ENCODE results near the gene RARB.

Gene RARB

DNA sequence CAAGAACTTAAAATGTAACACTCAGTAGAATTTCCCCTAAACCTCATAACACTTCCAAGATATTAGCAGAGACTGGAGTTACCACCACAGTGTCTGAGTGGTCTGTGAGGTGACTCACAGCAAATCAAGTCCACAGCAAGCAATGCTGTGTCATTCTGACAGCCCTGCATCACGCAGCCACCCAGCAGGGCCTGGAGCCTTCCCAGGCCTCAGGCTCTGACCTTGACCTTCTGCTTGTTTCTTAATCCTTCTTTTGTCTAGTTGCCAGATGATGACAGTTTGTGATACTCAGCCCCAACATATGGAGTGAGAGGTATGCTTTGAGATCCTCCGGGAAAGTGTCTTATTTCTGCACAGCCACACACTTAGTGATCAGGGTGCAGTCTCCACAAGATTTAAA lies 154.2 kb downstream of the RARB start:
- DNase-seq: no peak

DNA sequence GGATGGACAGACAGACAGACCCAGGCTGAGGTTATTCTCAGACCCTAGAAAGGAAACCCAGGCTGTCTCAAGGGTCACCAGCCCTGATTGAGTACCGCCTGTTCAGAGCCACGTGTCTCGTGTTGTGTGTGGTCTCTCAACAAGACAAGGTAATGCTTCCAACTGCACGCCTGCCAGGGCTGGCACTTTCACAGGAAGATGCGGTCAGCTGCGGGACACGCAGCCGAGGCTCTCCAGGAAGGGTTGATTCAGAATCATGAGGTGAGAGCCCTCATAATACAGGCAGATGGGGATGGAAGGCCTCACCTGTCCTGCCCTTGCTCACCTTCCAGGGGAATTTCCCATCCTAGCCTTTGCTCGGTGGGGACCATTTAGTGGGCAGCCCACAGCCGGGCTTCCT lies 155.3 kb downstream of the RARB start:
- no peak for DNase-seq

DNA sequence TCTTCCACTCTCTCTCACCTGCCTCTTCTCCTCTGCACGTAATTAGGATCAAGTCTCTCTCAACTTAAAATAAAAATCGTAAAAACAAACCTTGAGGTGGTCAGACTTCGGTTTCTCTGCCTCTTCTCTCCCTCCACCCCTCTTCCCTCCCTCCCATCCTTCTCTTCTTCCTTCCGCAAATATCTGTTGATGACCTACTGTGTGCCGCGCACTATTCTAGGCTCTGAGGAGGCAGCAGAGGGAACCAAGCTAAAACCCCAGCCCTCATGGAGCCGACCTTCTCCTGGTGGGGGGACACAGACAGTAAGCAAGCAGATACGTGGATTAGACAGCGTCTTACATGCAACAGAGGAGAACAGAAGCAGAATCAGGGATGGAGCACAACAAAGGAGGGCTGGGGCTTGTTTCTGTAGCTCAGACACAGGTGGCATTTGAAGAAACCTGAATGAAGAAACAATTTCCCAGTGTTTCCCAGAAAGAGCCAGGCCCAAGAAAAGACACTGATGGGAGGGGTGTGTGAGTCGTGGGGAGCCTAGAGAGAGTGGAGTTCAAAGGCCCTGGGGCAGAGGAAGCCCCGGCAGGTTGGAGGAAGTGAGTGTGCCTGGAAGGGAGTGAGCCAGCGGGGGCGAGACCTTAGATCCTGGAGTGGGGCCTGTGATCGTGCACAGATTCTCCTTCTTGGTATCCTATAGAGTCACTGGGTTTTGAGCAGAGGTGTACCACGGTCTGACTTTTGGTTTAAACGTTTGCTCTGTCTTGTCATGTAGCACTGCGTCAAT lies 156.1 kb downstream of the RARB start:
- DNase-seq: no peak

DNA sequence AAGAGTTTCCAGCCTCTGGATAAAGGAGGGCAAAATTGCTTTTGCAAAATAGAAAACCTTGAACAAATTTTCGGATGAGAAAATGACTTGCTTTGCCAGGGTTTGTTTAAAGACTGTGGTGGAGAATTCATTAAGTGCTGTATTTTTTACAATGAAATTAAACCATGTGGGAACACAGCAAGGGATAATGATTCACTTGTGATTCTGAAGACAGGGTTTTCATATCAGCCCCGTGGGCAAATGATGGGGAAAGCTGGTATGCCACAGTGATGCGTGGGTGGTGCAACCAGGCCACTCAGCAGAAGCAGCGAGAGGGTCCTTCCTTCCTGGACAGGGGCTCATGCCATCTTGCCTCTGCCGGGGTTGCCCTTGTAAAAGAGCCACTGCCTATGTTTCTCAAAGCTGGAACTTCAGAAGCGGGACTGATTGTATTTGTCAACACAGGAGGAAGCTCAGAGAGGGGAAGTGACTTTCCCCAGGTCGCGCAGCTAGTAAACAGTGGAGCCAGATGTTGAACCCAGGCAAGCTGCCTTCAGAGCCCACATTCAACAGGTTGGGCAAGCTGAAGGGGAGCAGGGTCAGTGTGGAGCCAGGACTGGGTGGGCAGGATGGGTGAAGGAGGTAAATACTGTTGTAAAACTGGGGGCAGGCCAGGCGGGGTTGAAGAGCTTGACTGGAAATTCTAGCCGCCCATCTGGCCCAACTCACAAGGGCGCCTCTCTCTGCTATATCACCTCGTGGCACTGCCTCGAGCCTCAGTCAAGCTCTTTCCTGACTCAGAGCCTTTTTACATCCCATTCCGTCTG lies 157.5 kb downstream of the RARB start:
- DNase-seq: no peak

DNA sequence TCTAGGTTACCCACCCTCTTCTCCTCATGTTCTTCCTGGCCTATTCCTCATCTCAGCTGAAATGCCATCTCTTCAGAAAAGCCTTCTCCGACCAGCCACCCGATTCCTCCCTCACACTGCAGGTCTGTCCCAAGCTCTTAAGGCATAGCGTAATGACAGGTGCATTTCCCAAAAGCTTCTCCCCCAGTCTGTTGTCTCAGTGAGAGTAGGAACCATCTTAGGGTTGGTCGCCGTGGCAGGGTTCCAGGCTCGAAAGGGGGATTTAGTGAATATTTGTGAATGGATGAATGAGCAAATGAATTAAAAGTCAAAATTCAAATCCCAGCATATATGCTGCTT lies 158.1 kb downstream of the RARB start:
- no peak for DNase-seq

DNA sequence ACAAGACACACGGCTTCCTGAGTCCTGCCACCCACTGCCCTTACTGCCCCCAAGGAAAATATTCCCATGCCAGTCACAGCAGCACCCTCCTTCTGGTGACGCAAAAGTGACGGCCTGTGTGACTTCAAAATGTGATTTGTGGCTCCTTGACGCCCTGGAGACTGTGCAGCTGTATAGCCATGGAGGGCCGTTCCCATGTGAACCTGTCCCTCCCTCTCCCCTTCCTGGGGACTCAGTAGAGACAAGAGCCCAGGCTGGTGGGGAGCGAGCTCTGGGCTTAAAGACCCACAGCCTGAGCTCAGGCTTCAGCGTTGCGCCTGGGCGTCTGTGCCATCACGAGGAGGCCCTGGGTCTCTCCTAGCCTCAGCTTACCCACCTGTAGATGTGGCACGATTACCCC lies 158.5 kb downstream of the RARB start:
- DNase-seq: peak in 1 of 2 experiments; percentile 6

DNA sequence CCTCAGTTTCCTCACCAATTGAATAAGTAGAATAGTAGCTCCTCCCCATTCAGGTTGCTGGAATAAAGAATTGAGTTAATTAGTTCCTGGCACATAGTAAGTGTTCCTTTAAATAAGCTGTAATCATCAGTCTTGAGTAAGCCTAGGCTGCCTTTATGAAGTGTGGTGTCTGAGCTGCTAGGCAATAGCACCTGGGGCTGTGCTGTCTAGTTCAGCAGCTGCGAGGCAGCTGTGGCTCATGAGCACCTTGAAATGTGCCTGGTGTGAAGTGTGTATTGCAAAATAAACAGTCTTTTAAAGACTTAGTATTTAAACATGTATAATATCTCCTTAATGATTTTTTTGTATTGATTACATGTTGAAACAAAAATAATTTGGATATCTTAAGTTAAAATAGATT lies 159.0 kb downstream of the RARB start:
- peak in 1 of 2 experiments; percentile 28 for DNase-seq

DNA sequence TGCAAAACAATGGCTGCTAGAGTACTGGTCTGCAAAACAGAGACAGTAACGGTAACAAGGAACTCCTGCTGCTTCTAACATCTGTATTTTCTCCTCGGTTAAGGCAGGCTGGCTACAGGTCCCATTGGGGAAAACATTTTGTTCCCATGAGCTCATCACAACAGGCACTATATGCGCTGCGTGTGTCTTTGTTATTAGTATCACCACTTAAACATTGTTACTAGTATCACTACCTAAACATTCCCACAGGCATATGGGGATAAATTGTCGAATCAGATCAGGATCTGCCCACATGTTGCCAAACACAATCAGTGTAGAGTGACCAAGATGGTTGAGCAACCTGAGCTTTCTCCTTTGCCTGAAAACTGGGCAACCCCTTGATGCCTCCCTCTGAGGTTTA lies 159.5 kb downstream of the RARB start:
- DNase-seq: no peak

DNA sequence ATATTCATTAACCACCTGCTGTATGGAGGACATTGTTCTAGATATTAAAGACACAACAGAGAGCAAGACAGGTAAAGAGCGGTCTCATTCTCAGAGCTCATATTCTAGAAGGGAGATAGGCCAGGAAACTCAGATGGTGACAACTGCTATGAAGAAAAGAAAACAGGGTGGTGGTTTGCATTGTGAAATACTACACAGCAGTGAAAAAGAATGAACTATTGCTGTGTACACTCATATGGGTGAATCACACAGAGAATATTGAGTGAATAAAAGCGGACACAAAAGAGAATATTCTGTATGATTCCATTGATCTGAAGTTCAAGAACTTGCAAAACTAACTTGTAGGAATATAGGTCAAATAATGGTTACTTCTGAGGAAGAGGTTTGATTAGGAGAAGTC lies 159.9 kb downstream of the RARB start:
- no peak for DNase-seq

DNA sequence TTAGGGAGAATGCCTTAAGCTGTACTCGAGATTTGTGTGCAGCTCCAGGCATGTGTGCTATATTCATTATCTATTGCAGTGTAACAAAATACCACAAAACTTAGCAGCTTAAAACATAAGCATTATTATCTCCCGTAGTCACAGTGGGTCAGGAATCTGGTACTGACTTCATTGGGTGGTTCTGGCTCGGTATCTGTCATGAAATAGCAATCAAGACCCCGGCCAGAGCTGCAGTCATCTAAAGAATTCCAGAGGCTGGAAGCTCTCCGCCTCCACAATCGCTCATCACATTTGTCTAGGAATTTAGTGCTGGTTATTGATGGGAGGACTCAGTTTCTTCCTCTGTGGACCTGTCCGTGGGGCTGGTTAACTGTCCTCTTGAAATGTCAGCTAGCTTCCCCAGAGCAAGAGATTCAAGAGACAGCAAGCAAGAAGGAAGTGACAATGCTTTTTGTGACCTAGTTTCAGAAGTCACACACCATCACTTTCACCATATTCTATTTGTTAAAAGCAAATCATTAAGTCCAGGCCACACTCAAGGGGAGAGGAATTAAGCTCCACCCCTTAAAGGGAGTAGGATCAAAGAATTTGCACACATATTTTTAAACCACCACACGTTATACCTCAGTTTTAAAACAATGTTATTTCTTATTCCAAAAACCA lies 160.5 kb downstream of the RARB start:
- no peak for DNase-seq

DNA sequence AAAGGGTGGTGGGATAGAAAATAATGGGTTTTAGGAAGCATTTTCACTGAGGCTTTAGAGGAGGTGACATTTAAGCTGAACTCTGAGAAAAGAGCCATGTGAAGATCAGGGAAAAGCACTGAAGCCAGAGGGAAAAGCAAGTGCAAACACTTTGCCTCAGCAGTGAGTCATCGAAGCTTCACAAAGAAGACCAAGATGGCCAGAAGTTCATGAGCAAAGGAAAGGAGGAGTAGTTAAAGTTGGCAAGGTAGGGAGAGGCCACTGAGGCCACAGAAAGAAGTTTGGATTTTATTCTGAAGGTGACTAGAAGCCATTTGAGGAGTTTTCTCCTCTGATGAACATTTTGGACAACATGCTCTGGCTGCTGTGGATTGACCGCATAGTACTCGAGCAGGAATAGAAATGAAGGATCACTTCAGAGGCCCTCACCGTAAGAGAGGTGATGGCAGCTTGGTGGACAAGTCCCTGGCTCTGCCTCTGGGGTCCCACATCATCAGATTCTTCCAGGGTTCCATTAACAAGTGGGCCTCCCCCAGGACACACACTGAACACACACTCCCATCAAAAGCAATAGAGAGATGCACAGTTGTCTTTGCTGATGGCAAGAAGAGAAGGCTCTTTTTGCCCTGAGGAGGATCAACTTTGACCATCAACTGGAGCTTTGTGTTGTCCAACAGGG lies 161.2 kb downstream of the RARB start:
- no peak for DNase-seq

DNA sequence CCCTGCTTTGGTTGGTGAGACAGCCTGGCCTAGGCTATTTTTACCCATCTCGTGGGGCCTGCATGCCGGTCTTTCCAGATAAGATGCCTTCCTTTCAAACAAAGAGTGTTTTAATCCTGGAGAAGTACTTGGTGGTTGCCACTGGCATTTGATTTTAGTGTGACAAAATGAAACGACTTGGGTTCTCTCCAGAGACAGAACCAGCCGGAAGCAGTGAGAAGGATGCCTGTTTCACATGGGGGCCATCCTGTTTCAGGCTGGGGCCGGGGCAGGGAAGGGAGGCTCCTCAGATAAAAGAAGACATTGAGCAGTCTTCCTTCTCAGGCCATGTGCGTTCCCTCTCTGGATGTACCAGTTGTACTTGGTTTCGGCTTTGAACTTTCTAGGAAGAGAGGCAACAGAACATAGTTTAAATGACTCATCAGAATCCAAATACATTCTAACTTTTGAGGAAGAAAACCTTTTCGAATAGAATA lies 161.8 kb downstream of the RARB start:
- no peak for DNase-seq

DNA sequence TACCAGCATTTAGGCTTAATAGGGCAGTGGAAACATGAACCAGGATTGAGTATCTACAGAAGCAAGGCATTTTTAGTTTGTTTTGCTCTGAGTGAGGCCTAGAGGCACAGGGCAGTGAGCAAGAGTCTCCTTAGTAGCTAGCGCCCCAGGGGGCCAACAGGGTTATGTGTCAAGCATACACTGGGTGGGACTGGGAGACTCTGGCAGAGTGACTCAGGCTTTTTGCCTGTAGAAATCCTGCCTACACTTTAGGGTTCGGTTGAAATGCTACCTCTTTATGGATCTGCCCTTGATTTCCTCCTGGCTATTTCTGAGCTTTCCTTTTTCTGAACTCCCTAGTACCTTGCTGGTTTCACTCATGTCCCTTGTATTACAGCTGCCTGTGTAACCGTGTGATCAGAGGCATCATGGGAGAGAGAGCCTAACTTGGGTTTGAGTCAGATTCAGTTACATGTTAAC lies 164.5 kb downstream of the RARB start:
- peak in 1 of 2 experiments; percentile 13 for DNase-seq

DNA sequence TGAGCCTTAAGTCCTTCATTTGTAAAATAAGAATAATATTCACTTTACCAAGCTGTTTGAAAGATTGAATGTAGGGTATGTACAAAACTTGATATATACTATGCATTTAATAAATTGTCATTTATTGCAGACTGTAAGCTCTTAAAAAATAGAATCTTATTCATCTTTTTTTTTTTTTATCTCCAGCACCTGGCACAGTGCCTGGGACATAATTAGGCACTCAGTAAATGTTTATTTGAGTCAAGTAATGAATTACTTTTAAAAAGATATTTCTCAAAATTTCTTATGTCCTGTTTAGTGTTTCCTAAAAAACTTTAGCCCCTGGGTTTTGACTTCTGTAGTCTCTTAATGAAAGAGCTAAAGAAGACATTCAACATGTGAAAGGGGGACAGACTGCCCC lies 164.9 kb downstream of the RARB start:
- no peak for DNase-seq

DNA sequence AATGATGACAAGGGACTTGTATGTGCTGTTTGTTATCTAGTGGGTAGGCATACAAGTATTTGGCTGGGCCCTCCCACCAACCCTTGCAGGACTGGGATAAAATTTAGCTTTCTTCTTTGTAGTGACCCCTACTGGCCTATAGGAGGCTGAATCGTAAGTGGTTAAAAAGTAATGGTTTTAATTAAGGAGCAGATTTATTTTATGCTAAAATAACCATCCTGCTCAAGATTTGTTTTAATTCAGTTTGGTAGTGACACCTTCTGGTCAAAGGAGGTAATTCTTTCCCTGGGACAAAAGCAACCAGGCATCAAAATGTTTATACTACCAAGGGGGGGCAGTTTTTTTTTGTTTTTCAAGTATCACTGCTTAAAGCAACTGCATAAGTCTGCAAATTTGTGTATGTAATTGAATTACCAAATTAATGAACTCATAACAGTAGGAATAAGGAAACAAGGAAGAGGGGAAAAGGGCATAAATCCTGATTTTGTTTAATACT lies 166.0 kb downstream of the RARB start:
- peak; percentile 8 to 11 for DNase-seq

DNA sequence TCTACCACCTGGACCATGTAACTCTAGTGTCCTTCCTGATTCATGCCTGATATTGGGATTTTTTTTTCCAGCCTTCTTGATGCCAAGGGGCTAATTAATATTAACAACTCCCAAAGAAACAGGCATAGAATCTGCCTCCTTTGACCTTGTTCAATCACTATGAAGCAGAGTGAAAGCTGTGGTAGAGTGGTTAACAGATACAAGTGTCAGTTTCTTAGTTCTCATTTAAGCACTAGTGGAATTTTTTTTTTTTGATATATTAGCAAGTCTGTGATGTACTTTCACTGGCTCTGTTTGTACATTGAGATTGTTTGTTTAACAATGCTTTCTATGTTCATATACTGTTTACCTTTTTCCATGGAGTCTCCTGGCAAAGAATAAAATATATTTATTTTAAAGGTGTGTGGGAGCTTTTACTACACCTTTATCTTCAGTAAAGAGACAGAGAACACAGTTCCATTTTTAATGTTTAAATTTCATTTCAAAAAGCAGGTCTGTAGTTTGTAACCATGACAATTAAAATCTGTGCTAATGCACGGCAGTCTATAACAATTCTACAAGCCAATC lies 169.6 kb downstream of the RARB start:
- no peak for DNase-seq

DNA sequence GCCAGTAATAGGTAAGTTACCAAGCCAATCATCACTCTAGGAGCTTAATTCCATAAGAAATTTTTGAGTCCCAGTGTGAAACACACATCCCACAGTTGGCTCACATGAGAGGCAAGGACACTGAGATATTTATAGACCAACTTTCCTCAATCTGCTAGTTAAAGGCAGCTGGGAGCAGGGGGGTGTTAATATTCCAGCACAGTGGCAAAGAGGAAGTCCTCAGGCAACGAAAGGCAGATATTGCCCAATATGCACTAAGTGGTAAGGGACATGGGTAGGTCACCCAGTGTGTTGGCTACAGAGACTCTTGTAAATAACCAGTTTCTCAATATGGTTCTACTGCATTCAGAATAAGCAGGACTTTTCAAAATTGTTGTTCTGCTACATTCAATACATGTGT lies 175.6 kb downstream of the RARB start:
- DNase-seq: no peak

DNA sequence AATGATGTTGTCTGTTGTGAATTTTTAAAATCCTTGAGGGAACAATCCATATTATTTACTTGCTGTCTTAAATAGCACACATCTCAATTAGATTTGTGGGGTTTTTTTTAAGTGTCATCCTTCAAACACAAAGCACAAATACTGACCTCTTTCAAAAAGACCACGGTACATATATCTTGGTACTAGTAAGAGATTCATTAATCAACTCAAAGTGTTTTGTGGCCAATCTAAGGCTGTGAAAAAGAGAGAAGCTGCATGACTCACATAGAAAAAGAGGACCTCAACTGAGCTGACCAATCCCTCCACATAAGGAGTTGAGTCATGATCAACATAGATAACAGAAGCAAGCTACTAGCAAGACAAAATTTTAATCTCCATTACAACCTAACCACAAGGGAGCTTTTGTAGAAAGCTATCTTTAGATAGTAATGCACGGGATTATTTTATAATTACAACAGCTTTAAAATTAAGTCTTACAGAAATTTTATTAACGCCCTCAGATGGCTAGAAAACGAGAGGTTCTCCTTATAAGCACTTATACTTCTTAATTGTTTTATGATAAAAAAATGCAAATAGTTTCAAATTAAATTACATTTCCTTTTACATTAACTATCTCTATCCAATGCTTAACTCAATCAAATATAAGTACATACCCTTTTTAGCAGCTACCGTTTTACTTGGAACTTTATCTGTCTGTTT lies 176.2 kb downstream of the RARB start:
- DNase-seq: no peak

DNA sequence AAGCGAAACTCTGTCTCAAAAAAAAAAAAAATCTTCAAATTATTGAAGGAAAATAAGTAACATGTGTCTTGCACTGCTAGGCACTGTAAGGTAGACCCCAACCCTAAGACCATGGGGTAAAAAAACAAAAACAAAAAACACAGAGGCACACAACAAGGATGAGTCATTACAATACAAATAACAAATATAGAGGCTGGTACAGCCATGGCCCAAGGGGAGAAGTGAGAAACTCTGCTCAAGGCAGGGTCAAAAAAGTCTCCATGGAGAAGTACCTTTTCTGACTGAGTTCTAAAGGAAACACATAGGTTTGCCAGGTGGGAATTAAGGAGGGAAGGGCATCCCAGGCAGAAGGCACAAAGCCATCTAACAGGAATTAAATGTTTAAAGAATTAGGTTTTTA lies 182.1 kb downstream of the RARB start:
- no peak for DNase-seq

DNA sequence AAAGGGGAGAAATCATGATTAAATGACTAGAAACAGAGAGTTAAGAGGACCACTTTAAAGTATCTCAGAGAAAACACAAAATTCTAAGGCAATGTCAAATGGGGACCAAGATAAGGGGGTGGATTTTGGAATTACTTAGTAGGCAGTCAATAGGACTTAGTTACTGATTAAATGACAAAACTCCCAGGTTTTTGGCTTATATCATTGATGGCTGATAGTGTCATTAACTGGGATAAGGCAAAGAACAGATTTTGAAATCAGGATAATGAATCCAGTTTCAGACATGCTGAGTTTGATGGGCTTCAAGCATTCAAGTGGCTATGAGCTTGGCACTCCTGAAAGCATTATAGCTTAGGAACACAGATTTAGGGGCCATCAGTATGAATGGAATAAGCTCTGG lies 182.7 kb downstream of the RARB start:
- DNase-seq: no peak

DNA sequence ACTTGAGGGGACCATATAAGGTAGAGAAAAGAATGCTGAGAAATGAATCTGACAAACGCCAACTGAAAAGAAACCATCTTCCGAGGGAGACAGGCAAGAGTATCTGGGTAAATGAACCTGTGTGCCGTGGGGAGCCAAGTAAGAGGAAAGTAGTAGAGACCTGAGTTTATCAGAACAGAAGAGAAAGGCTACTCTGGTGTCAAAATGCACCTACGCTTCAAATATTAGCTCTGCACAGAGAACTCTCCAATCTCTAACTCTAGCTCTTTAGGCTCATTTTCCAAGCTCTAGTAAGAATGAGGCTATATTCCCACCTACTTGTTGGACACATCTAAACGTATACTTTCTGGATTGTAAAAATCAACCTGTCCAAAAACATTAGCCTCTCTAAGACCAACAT lies 183.1 kb downstream of the RARB start:
- DNase-seq: no peak

DNA sequence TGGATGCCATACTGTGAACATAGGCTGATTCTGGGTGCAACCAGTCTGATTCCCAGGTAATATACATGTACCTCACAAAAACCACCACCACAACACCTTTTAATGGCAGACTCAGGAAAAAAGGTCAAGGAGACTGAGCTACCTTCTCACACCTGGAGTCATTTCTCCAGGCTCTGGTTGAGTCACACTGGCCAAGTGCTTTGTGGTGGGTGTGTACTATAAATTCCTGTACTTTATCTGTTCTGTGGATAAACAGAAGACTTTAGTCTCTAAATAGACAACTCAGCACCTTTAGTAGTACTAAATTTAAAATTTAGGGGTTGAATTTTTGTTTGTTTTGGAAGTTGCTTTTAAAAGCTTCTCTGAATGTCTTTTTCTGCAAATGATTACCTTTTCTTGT lies 190.0 kb downstream of the RARB start:
- DNase-seq: no peak
